Measurements from ENCODE around the gene OR2AG2. TPM values are rescaled to one million over a fixed set of nuclear protein-coding genes. Genes with fewer than 3 reads are reported as not detected.

Gene OR2AG2
- total and polyA plus RNA-seq, 9 of the 15 experiments (the other 6 are each of a cell fraction or from before 2014, with no cell fraction given) = 0.15 to 0.91 (median 0.55) TPM

- TF ChIP-seq IRF9 (tag; IDR thresholded peaks at IDR 0.05) = 0 out of 2 replicates have a peak, but pooled peaks have one; percentile 20
Measured at GRCh38 chr11:6746086-6746618, 25.6 kb downstream of the OR2AG2 start (continued).

- ChIA-PET POLR2A (interaction anchor here (0.7 to 2.1 kb wide), 7 partner anchors 10 to 264 kb away, joined by 3 to 10 read pairs (median 6); partner anchors contain the start of genes ARFIP2 and TIMM10B), CTCF (ENCODE audit: low intra/inter-chr PET ratio) (no interaction called here)
- Histone ChIP-seq H3K4me1 (replicated peaks in 1 of 2; ENCODE audit: control insufficient read depth in 2 of 2, insufficient read depth in 2 of 2, low read length in 2 of 2) (peaks cover 0 to 50% of the 10 kb centered on the region in 2 experiments), H4K20me1 (replicated peaks; ENCODE audit: control insufficient read depth, insufficient read depth, low read length) (no peaks in the 10 kb centered on the region), H3K9me1 (ENCODE audit: control insufficient read depth, insufficient read depth, low read length) (no peaks in the 10 kb centered on the region), H3K4me2 (ENCODE audit: insufficient read depth, low read length) (peak overlapping the region; percentile 53; the same call in 1 of the 2 replicates), H3K27ac (ENCODE audit: extremely low read depth, low read depth, low read length) (peak overlapping the region; percentile 72), H3K9me3 (replicated peaks; ENCODE audit: control insufficient read depth, insufficient read depth, low read depth, low read length) (0 out of 2 replicates have a peak, but pooled peaks cover 3% of the 10 kb centered on the region), H3K4me3 (no peak overlapping the region), H3K36me3 (ENCODE audit: control insufficient read depth, insufficient read depth, low read length) (no peaks in the 10 kb centered on the region), H3K9ac (ENCODE audit: insufficient read depth in 1 of 2, low read depth in 2 of 2, low read length in 2 of 2) (peak overlapping the region in 1 of 2 experiments; percentile 48; a peak in 2 of 4 replicates), H2AFZ (ENCODE audit: low read depth, low read length) (peak overlapping the region; percentile 82), H3K79me2 (ENCODE audit: control insufficient read depth, insufficient read depth, low read length) (no peaks in the 10 kb centered on the region), H3K27me3 (ENCODE audit: control insufficient read depth in 2 of 2, insufficient read depth in 2 of 2, low read length in 2 of 2) (no peaks in the 10 kb centered on the region)
- FAIRE-seq (peak; percentile 44), ATAC-seq (peak; percentile 82), DNase-seq (ENCODE audit: extremely low read depth in 1 of 4, low spot score in 3 of 4) (peak in 2 of 4 experiments; percentile 45 to 63)
- intact Hi-C loops (cut with micrococcal nuclease) = no loop called here
- WGBS (ENCODE audit: insufficient coverage, low coverage, missing lambda C conversion rate) = 0% methylated on average over 2 of the region's 2 CpGs
- in situ Hi-C loops (cut with MboI) = no loop called here
- BruUV-seq (replicated peaks) = no TSS peak
- no peak for TF ChIP-seq ZNF79 (CRISPR knock-in tag; IDR thresholded peaks at IDR 0.05; ENCODE audit: low read depth)
- TF ChIP-seq HCFC1 (IDR thresholded peaks at IDR 0.05; ENCODE audit: low read depth, low read length) = no peak
- TF ChIP-seq MEF2D (tag; conservative IDR thresholded peaks at IDR 0.05; ENCODE audit: low read depth) = no peak
- no peak for TF ChIP-seq CTCF (IDR thresholded peaks at IDR 0.05 in 2 of 3, conservative IDR thresholded peaks at IDR 0.05 in 1 of 3; ENCODE audit: insufficient read depth in 2 of 3, low read depth in 1 of 3, low read length in 3 of 3)
- TF ChIP-seq DIDO1 (tag; IDR thresholded peaks at IDR 0.05; ENCODE audit: low read depth) = no peak
- TF ChIP-seq LEF1 (IDR thresholded peaks at IDR 0.05) = peak; percentile 74; the same call in 1 of the 2 replicates
- TF ChIP-seq MCM5 (IDR thresholded peaks at IDR 0.05; ENCODE audit: low read depth) = no peak
- no peak for TF ChIP-seq ZBTB7A (IDR thresholded peaks at IDR 0.05; ENCODE audit: borderline replicate concordance, control insufficient read depth, low read depth, low read length)
- no peak for TF ChIP-seq YY1 (IDR thresholded peaks at IDR 0.05; ENCODE audit: borderline replicate concordance in 1 of 3, control insufficient read depth in 1 of 3, extremely low read depth in 1 of 3, insufficient read depth in 3 of 3, insufficient read length in 1 of 3, insufficient replicate concordance in 2 of 3, low read depth in 1 of 3, low read length in 2 of 3)
- TF ChIP-seq ZNF395 (CRISPR knock-in tag; IDR thresholded peaks at IDR 0.05) = peak; percentile 61
- TF ChIP-seq RAD21 (CRISPR knock-in tag; conservative IDR thresholded peaks at IDR 0.05 in 1 of 2, IDR thresholded peaks at IDR 0.05 in 1 of 2) = no peak
- TF ChIP-seq ZNF431 (CRISPR knock-in tag; IDR thresholded peaks at IDR 0.05) = no peak
- TF ChIP-seq EHMT2 (IDR thresholded peaks at IDR 0.05) = peak; percentile 52; the same call in 1 of the 2 replicates
Measured at GRCh38 chr11:6745465-6746015, 26.2 kb downstream of the OR2AG2 start.

Measured in K562 (cell line).